ENCODE data around the gene TTC33.

TTC33 gene

DNA sequence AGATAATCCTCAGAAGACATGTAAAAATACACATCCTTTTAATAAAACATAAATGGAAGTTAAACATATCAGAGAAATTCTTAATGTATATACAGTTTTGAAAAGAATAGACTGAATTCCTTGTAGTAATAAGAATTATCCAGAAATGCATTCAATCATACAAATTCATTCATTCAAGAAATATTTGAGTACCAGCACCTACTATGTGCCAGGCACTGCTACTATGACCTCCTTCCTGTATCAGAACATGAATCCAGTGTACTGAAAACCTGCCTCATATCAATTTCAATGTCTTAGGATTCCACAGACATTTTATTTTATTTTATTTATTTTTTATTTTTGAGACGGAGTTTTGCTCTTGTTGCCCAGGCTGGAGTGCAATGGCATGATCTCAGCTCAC lies 29.2 kb upstream of the TTC33 start:
- DNase-seq (ENCODE audit: low spot score), result no peak
- in situ Hi-C loops (cut with MboI; ENCODE audit: low sequenced_read_pairs, unreplicated experiment), result no loop called here
- TF ChIP-seq, protein P1, sequence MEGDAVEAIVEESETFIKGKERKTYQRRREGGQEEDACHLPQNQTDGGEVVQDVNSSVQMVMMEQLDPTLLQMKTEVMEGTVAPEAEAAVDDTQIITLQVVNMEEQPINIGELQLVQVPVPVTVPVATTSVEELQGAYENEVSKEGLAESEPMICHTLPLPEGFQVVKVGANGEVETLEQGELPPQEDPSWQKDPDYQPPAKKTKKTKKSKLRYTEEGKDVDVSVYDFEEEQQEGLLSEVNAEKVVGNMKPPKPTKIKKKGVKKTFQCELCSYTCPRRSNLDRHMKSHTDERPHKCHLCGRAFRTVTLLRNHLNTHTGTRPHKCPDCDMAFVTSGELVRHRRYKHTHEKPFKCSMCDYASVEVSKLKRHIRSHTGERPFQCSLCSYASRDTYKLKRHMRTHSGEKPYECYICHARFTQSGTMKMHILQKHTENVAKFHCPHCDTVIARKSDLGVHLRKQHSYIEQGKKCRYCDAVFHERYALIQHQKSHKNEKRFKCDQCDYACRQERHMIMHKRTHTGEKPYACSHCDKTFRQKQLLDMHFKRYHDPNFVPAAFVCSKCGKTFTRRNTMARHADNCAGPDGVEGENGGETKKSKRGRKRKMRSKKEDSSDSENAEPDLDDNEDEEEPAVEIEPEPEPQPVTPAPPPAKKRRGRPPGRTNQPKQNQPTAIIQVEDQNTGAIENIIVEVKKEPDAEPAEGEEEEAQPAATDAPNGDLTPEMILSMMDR (IDR thresholded peaks at IDR 0.05; ENCODE audit: borderline replicate concordance, control extremely low read depth, extremely low read depth, insufficient read depth, missing control alignments), result no peak

DNA sequence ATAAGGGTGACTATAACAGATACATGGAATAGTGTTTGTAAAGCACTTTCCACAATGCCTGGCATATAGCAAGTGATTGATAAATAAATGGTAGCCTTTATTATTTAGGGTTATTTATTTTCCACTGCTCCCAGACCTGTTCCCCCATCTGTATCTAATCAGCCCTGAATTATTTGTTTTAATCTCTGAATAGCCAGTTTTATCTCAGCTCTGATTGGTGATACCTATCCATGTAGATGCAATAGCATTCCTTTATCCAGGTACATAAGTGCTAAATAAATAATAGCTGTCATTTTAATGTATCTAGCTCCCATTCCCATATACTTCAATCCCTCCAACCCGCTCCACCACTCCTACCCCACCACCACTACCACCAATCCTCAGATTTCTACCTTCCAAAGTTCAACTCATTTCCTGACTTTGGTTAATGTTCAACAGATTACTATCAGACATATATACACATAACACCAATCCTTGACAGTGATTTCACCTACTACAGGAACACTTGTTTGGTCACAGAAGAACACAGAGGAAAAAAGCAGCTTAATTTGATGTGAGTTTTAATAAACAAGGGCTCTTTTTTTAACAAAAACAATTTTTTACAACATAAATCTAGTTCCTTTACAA lies 28.4 kb upstream of the TTC33 start:
- TF ChIP-seq, protein P1 (IDR thresholded peaks at IDR 0.05; ENCODE audit: borderline replicate concordance, control extremely low read depth, extremely low read depth, insufficient read depth, missing control alignments), result no peak
- in situ Hi-C loops (cut with MboI; ENCODE audit: low sequenced_read_pairs, unreplicated experiment), result no loop called here
- no peak for DNase-seq (ENCODE audit: low spot score)

GRCh38 chr5:40781843-40782409 lies 26.2 kb upstream of the TTC33 start:
- DNase-seq (ENCODE audit: low spot score), result no peak
- in situ Hi-C loops (cut with MboI; ENCODE audit: low sequenced_read_pairs, unreplicated experiment), result no loop called here
- TF ChIP-seq, protein P1 (IDR thresholded peaks at IDR 0.05; ENCODE audit: borderline replicate concordance, control extremely low read depth, extremely low read depth, insufficient read depth, missing control alignments), result no peak

DNA sequence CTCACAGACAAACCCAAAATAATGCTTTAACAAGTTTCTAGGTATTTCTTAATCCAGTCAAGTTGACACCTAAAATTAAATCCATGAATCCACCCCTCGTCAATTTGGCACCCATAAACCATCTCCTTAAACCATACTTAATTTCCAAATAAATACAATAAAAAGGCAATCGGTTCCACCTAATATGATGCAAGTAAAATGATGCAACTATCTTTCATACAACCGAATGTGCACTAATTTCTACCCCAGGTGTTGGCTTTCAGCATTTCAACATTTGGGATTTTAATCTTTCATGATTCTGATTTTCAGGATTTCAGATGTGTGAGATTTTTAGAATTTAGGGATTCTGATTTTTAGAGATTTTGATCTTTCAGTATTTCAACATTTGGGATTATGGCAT lies 25.1 kb upstream of the TTC33 start:
- in situ Hi-C loops (cut with MboI; ENCODE audit: low sequenced_read_pairs, unreplicated experiment), result no loop called here
- no peak for DNase-seq (ENCODE audit: low spot score)
- TF ChIP-seq, protein P1 (IDR thresholded peaks at IDR 0.05; ENCODE audit: borderline replicate concordance, control extremely low read depth, extremely low read depth, insufficient read depth, missing control alignments), result no peak

GRCh38 chr5:40780199-40780598 lies 24.4 kb upstream of the TTC33 start:
- DNase-seq (ENCODE audit: low spot score), result no peak
- TF ChIP-seq, protein P1 (IDR thresholded peaks at IDR 0.05; ENCODE audit: borderline replicate concordance, control extremely low read depth, extremely low read depth, insufficient read depth, missing control alignments), result no peak
- in situ Hi-C loops (cut with MboI; ENCODE audit: low sequenced_read_pairs, unreplicated experiment), result no loop called here

DNA sequence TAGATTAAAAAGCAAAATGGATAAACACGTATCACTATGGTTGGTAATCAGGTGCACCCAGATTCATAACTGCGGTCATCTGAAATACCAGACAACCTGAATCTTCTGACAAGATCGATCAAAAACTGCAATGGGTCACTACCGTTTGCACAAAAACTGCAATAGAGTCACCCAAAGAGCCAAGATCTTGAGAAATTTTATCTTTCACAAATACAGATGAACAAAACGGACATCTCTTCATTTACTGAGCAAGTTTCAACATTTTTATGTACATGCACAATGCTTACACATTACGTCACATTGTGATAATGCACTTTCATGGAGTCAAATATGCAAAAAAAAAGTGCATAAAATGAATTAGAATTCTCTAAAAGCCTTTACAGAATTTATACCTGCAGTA lies 23.8 kb upstream of the TTC33 start:
- in situ Hi-C loops (cut with MboI; ENCODE audit: low sequenced_read_pairs, unreplicated experiment), result no loop called here
- no peak for DNase-seq (ENCODE audit: low spot score)
- TF ChIP-seq, protein P1 (IDR thresholded peaks at IDR 0.05; ENCODE audit: borderline replicate concordance, control extremely low read depth, extremely low read depth, insufficient read depth, missing control alignments), result no peak

All from GM13976 (cell line).